Measurements from ENCODE around the gene ACTL9. TPM values are rescaled to one million over a fixed set of nuclear protein-coding genes. Genes with fewer than 3 reads are reported as not detected.

The ACTL9 gene
- total and polyA plus RNA-seq, 2 donors (not counting 3 experiments of a cell fraction or from before 2014, with no cell fraction given), result not detected

DNA sequence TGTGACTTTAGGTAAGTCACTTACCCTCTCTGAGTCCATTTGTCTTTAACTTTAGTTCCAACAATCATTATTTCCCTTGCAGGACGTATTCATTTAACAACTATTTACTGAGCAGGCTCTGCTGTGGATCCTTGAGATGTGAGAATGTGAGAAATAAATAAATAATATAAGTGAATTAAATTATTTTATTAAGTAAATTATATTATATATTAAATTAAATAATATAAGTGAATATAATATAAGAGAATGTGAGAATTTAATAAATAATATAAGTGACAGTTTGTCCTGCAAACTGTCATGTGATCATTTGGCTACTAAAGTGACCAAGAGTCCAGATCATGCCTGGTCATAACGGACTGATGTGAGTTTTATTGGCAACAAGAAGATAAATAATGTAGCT, 23.4 kb upstream of the ACTL9 start:
- no TSS peak for BruUV-seq (replicated peaks)
- DNase-seq (ENCODE audit: low read depth, low spot score), result no peak
- H2AFZ ChIP-seq (ENCODE audit: low read depth, low read length), result no peak overlapping the region
- H3K36me3 ChIP-seq (ENCODE audit: control insufficient read depth in 2 of 2, extremely low read depth in 1 of 2, insufficient read depth in 2 of 2, low read length in 2 of 2), result no peaks in the 10 kb centered on the region
- H3K4me1 ChIP-seq (ENCODE audit: control insufficient read depth, extremely low read depth, insufficient read depth, low read length), result no peaks in the 10 kb centered on the region
- H3K27ac ChIP-seq (ENCODE audit: insufficient read depth, low read depth, low read length), result no peak overlapping the region
- no peak overlapping the region for H3K4me2 ChIP-seq (ENCODE audit: insufficient read depth, low read length)
- no peaks in the 10 kb centered on the region for H3K27me3 ChIP-seq (ENCODE audit: control insufficient read depth in 2 of 2, insufficient read depth in 2 of 2, low read length in 2 of 2)
- H3K79me2 ChIP-seq (ENCODE audit: control insufficient read depth, insufficient read depth, low read length), result no peaks in the 10 kb centered on the region
- CTCF ChIA-PET, result no interaction called here
- dilution Hi-C loops (cut with MboI; ENCODE audit: extremely low pct_ligation_motif_present, low sequenced_read_pairs) (no loop called here), intact Hi-C loops (cut with micrococcal nuclease) (no loop called here)
- POLR2A ChIA-PET, result no interaction called here
- H3K9me1 ChIP-seq (replicated peaks; ENCODE audit: control insufficient read depth, extremely low read depth, insufficient read depth, low read length), result no peaks in the 10 kb centered on the region
- H4K20me1 ChIP-seq (replicated peaks; ENCODE audit: control insufficient read depth, extremely low read depth, insufficient read depth, low read length), result no peaks in the 10 kb centered on the region
- H3K4me3 ChIP-seq (replicated peaks in 1 of 3; ENCODE audit: insufficient read depth in 1 of 3, low read depth in 1 of 3, low read length in 3 of 3), result no peak overlapping the region
- no peak for TF ChIP-seq GATA2 (IDR thresholded peaks at IDR 0.05; ENCODE audit: insufficient read depth, insufficient read length, low read depth, low read length)
- no peak for TF ChIP-seq JUN (IDR thresholded peaks at IDR 0.05; ENCODE audit: borderline replicate concordance, insufficient read depth, insufficient read length, low read depth)
- TF ChIP-seq, protein P1, sequence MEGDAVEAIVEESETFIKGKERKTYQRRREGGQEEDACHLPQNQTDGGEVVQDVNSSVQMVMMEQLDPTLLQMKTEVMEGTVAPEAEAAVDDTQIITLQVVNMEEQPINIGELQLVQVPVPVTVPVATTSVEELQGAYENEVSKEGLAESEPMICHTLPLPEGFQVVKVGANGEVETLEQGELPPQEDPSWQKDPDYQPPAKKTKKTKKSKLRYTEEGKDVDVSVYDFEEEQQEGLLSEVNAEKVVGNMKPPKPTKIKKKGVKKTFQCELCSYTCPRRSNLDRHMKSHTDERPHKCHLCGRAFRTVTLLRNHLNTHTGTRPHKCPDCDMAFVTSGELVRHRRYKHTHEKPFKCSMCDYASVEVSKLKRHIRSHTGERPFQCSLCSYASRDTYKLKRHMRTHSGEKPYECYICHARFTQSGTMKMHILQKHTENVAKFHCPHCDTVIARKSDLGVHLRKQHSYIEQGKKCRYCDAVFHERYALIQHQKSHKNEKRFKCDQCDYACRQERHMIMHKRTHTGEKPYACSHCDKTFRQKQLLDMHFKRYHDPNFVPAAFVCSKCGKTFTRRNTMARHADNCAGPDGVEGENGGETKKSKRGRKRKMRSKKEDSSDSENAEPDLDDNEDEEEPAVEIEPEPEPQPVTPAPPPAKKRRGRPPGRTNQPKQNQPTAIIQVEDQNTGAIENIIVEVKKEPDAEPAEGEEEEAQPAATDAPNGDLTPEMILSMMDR (IDR thresholded peaks at IDR 0.05; ENCODE audit: extremely low read depth in 1 of 2, insufficient read depth in 1 of 2, low read depth in 1 of 2, low read length in 2 of 2), result no peak
- TF ChIP-seq EZH2 (IDR thresholded peaks at IDR 0.05; ENCODE audit: borderline replicate concordance, low read depth, low read length, severe bottlenecking), result no peak
- TF ChIP-seq MYC (IDR thresholded peaks at IDR 0.05; ENCODE audit: low read depth, low read length), result no peak
- TF ChIP-seq POLR2A (IDR thresholded peaks at IDR 0.05; ENCODE audit: low read depth, low read length), result no peak
- TF ChIP-seq, protein P2, sequence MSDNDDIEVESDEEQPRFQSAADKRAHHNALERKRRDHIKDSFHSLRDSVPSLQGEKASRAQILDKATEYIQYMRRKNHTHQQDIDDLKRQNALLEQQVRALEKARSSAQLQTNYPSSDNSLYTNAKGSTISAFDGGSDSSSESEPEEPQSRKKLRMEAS (IDR thresholded peaks at IDR 0.05; ENCODE audit: insufficient read depth, insufficient read length), result no peak
- TF ChIP-seq POLR2AphosphoS5 (IDR thresholded peaks at IDR 0.05; ENCODE audit: insufficient read depth, low read depth, low read length), result no peak
- TF ChIP-seq FOS (IDR thresholded peaks at IDR 0.05; ENCODE audit: borderline replicate concordance, insufficient read depth, low read length), result no peak
- no peaks in the 10 kb centered on the region for H3K9me3 ChIP-seq (replicated peaks; ENCODE audit: control insufficient read depth, insufficient read depth, low read length)
- no peak for FAIRE-seq
- no peak overlapping the region for H3K9ac ChIP-seq (replicated peaks; ENCODE audit: extremely low read depth, insufficient read depth, low read length)
